ENCODE results near the gene COP1.

Gene COP1

GRCh38 chr1:176058686-176059085 lies 148.4 kb downstream of the COP1 start:
- no peak for TF ChIP-seq OSR1 (CRISPR knock-in tag; IDR thresholded peaks at IDR 0.05)
- no peak for TF ChIP-seq POU6F1 (CRISPR knock-in tag; IDR thresholded peaks at IDR 0.05; ENCODE audit: borderline replicate concordance, low read depth)
- no peak for TF ChIP-seq PATZ1 (CRISPR knock-in tag; IDR thresholded peaks at IDR 0.05; ENCODE audit: borderline replicate concordance)
- peak; percentile 53; the same call in 2 of the 3 replicates for ATAC-seq

- TF ChIP-seq TCF4 (CRISPR knock-in tag; IDR thresholded peaks at IDR 0.05; ENCODE audit: borderline replicate concordance) (no peak), RARB (CRISPR knock-in tag; IDR thresholded peaks at IDR 0.05) (no peak), CSRNP3 (CRISPR knock-in tag; IDR thresholded peaks at IDR 0.05) (no peak), TOX (CRISPR knock-in tag; IDR thresholded peaks at IDR 0.05; ENCODE audit: borderline replicate concordance) (no peak), ZNF70 (CRISPR knock-in tag; IDR thresholded peaks at IDR 0.05) (no peak), GLIS3 (CRISPR knock-in tag; IDR thresholded peaks at IDR 0.05) (no peak), ZNF565 (CRISPR knock-in tag; conservative IDR thresholded peaks at IDR 0.05; ENCODE audit: low read depth) (no peak), CREB5 (CRISPR knock-in tag; IDR thresholded peaks at IDR 0.05; ENCODE audit: low read depth) (no peak), PATZ1 (CRISPR knock-in tag; IDR thresholded peaks at IDR 0.05; ENCODE audit: borderline replicate concordance) (no peak), POU6F1 (CRISPR knock-in tag; IDR thresholded peaks at IDR 0.05; ENCODE audit: borderline replicate concordance, low read depth) (no peak)
- no peak for ATAC-seq
Measured at GRCh38 chr1:176056312-176056711, 150.8 kb downstream of the COP1 start.

GRCh38 chr1:176055398-176055797 lies 151.7 kb downstream of the COP1 start:
- TF ChIP-seq TCF4 (CRISPR knock-in tag; IDR thresholded peaks at IDR 0.05; ENCODE audit: borderline replicate concordance), result peak; percentile 93
- TF ChIP-seq CSRNP3 (CRISPR knock-in tag; IDR thresholded peaks at IDR 0.05), result peak; percentile 28; the same call in 1 of the 2 replicates
- peak; percentile 67 for TF ChIP-seq ISL1 (CRISPR knock-in tag; IDR thresholded peaks at IDR 0.05)
- TF ChIP-seq ZNF70 (CRISPR knock-in tag; IDR thresholded peaks at IDR 0.05), result 0 out of 2 replicates have a peak, but pooled peaks have one; percentile 10
- no peak for TF ChIP-seq TOX (CRISPR knock-in tag; IDR thresholded peaks at IDR 0.05; ENCODE audit: borderline replicate concordance)
- no peak for TF ChIP-seq PATZ1 (CRISPR knock-in tag; IDR thresholded peaks at IDR 0.05; ENCODE audit: borderline replicate concordance)
- peak; percentile 55; the same call in 1 of the 3 replicates for ATAC-seq

Data from SK-N-SH treated with all-trans-retinoic acid at 6 μM for 48 hours (cell line).